Prostate gland (tissue), 2 donors: ENCODE measurements around the gene CNTNAP2. TPM values are rescaled to one million over a fixed set of nuclear protein-coding genes. Genes with fewer than 3 reads are reported as not detected.

ENCODE experiments used
- DNase-seq: peaks from one replicate; pipeline ENCODE4 v3.0.0-alpha.2; 2019; ENCODE audit warnings: low spot score
- H3K27ac ChIP-seq, 2 donors: fragments of 200-600 bp; sonication (generic); 2 replicates each; pipeline ENCODE4 v1.5.1; 2017 to 2019
- H3K27me3 ChIP-seq: fragments of 200-600 bp; sonication (generic); replicated peaks from 2 replicates; pipeline ENCODE4 v1.5.1; 2019; ENCODE audit not compliant: insufficient read depth
- H3K36me3 ChIP-seq, 2 donors: fragments of 200-600 bp; sonication (generic); 1 replicate in 1 of 2; 2 replicates in 1 of 2; pipeline versions ENCODE4 v1.5.1 to v1.8.1; 2017 to 2019
- H3K4me1 ChIP-seq: fragments of 200-600 bp; sonication (generic); replicated peaks from 2 replicates; pipeline ENCODE4 v1.5.1; 2019
- H3K4me3 ChIP-seq, 2 donors: fragments of 200-600 bp; sonication (generic); 2 replicates each; pipeline ENCODE4 v1.5.1; 2017 to 2019
- H3K9me3 ChIP-seq: fragments of 200-600 bp; sonication (generic); 2 replicates; pipeline ENCODE4 v1.5.1; 2017
- POLR2A ChIP-seq: fragments of 450-650 bp; IDR thresholded peaks from one replicate; pipeline ENCODE4 v1.6.1; 2016; ENCODE audit warnings: antibody characterized with exemption, mild to moderate bottlenecking
- POLR2AphosphoS5 ChIP-seq: sonication (generic); formaldehyde crosslinking; IDR thresholded peaks from one replicate; pipeline ENCODE4 v1.6.1; 2017; ENCODE audit warnings: antibody characterized with exemption
- WGBS: methylation state at CpG from one replicate; pipeline ENCODE4 v1.1.5; 2018; 5-methylcytosine and 5-hydroxymethylcytosine counted together
- intact Hi-C: fragments of 100-400 bp; cut with DNase I; formaldehyde crosslinking; loops from one replicate; pipeline ENCODE4 v1.14.2; 2022
- total RNA-seq, 2 donors: library from RNA; depleted of rRNA; stranded (reverse); fragments of >200 nt; gene quantifications; one replicate each; pipeline ENCODE4 v1.1.0, GENCODE V29; 2016
- TF ChIP-seq, protein P1 (sequence below), 4 experiments: fragments of 200-600 bp in 2 of 4; fragments of 450-650 bp in 2 of 4; sonication (generic) in 2 of 4; IDR thresholded peaks; 1 replicate in 3 of 4; 2 replicates in 1 of 4; pipeline ENCODE4 v1.5.1; 2016 to 2019; ENCODE audit warnings: antibody characterized with exemption in 4 of 4, mild to moderate bottlenecking in 2 of 4, moderate library complexity in 2 of 4

Gene CNTNAP2
- total RNA-seq, 2 donors from 2014 or later: 10.6 to 43.7 TPM

DNA sequence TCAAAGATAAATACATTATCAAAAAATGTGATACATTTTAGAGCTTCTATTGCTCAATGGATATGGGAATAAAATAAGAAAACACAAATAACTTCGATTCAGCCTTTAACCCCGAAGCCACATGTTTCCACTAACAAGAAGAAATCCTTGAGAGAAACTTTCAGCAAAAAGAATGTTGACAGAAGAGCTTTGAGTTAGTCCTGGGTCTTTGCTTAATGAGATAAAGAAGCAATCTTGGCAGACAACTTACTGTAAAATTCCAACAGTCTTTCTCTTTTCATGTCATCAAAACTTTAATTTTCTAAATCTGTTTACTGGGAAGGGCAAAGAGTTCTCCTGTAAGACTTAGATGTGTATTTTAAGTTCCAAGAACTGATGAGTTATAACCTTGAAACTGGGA lies 810.2 kb downstream of the CNTNAP2 start:
- no peak for DNase-seq
- Histone ChIP-seq H3K27ac (no peak overlapping the region), H3K27me3 (no peaks in the 10 kb centered on the region), H3K36me3 (no peaks in the 10 kb centered on the region), H3K9me3 (no peaks in the 10 kb centered on the region), H3K4me3 (no peak overlapping the region), H3K4me1 (no peaks in the 10 kb centered on the region)
- TF ChIP-seq, protein P1, sequence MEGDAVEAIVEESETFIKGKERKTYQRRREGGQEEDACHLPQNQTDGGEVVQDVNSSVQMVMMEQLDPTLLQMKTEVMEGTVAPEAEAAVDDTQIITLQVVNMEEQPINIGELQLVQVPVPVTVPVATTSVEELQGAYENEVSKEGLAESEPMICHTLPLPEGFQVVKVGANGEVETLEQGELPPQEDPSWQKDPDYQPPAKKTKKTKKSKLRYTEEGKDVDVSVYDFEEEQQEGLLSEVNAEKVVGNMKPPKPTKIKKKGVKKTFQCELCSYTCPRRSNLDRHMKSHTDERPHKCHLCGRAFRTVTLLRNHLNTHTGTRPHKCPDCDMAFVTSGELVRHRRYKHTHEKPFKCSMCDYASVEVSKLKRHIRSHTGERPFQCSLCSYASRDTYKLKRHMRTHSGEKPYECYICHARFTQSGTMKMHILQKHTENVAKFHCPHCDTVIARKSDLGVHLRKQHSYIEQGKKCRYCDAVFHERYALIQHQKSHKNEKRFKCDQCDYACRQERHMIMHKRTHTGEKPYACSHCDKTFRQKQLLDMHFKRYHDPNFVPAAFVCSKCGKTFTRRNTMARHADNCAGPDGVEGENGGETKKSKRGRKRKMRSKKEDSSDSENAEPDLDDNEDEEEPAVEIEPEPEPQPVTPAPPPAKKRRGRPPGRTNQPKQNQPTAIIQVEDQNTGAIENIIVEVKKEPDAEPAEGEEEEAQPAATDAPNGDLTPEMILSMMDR (IDR thresholded peaks at IDR 0.05): no peak
- TF ChIP-seq POLR2A (no peak), POLR2AphosphoS5 (no peak)
- WGBS: 59% methylated on average over 2 of the region's 2 CpGs
- intact Hi-C loops: no loop called here

- no peak overlapping the region for H3K4me3 ChIP-seq
- H3K27ac ChIP-seq: no peak overlapping the region
- H3K9me3 ChIP-seq: no peaks in the 10 kb centered on the region
- intact Hi-C loops: no loop called here
- TF ChIP-seq POLR2AphosphoS5 (no peak), POLR2A (no peak)
- TF ChIP-seq, protein P1 (IDR thresholded peaks at IDR 0.05): no peak
- H3K27me3 ChIP-seq: no peaks in the 10 kb centered on the region
- H3K36me3 ChIP-seq: no peaks in the 10 kb centered on the region
- 7% methylated on average over 1 of the region's 1 CpG for WGBS
- H3K4me1 ChIP-seq: no peaks in the 10 kb centered on the region
- DNase-seq: no peak
These were observed 821.2 kb downstream of the CNTNAP2 start for GRCh38 chr7:146937836-146938235.

GRCh38 chr7:146943483-146943882 lies 826.9 kb downstream of the CNTNAP2 start:
- H3K4me1 ChIP-seq: no peaks in the 10 kb centered on the region
- H3K9me3 ChIP-seq: no peaks in the 10 kb centered on the region
- no peak overlapping the region for H3K4me3 ChIP-seq
- intact Hi-C loops: no loop called here
- H3K27ac ChIP-seq: no peak overlapping the region
- TF ChIP-seq POLR2AphosphoS5: no peak
- no peak for TF ChIP-seq POLR2A
- TF ChIP-seq, protein P1 (IDR thresholded peaks at IDR 0.05): no peak
- H3K36me3 ChIP-seq: no peaks in the 10 kb centered on the region
- whole genome bisulfite sequencing: 49% methylated on average over 2 of the region's 2 CpGs
- H3K27me3 ChIP-seq: no peaks in the 10 kb centered on the region
- DNase-seq: no peak

DNA sequence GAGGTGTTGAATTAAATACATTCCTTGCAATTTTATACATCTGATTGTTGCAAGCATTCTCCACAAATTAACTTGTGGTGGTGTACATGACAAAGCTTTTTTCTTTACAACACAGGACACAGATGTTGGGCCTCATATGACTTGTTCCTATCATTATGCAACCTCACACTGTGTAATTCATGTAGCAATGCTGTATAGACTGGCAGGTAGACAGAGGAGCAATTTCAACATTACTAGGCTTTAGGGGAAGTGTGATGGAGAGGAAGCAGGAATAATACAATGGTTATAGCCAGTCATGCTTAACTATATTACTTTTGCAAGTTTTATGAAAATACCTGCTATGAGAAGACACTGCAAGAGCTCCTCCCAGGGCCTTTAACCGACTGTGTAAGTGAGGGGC lies 832.1 kb downstream of the CNTNAP2 start:
- Histone ChIP-seq H3K4me3 (no peak overlapping the region), H3K27me3 (no peaks in the 10 kb centered on the region), H3K9me3 (no peaks in the 10 kb centered on the region), H3K36me3 (no peaks in the 10 kb centered on the region), H3K27ac (no peak overlapping the region), H3K4me1 (no peaks in the 10 kb centered on the region)
- intact Hi-C loops: no loop called here
- DNase-seq: no peak
- WGBS: 61% methylated on average over 1 of the region's 1 CpG
- TF ChIP-seq, protein P1 (IDR thresholded peaks at IDR 0.05): no peak
- no peak for TF ChIP-seq POLR2A
- TF ChIP-seq POLR2AphosphoS5: no peak

DNA sequence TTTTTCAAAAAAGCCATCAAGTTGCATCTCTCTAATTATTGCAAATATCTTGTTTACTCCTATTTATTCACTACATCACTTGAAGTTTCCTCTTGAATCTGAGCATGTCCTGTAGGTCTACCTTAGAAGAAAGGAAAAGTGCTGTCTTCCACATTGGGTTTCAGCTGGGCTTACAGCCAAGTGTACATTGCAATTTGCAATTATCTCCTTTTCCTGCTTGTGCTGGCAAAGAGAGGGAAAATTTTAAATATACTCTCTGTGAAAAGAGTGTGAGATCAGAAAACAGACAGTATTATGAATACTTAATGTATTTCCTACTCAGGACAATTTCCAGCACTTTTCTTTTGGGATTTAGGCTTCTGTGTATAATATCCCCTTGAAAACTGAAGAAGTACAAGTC lies 839.7 kb downstream of the CNTNAP2 start:
- H3K4me3 ChIP-seq: no peak overlapping the region
- no peaks in the 10 kb centered on the region for H3K4me1 ChIP-seq
- DNase-seq: no peak
- no peaks in the 10 kb centered on the region for H3K27me3 ChIP-seq
- H3K36me3 ChIP-seq: no peaks in the 10 kb centered on the region
- H3K27ac ChIP-seq: no peak overlapping the region
- TF ChIP-seq, protein P1 (IDR thresholded peaks at IDR 0.05): no peak
- TF ChIP-seq POLR2AphosphoS5 (no peak), POLR2A (no peak)
- no peaks in the 10 kb centered on the region for H3K9me3 ChIP-seq
- intact Hi-C loops: no loop called here
